Colon (tissue), 2 donors: ENCODE data around the gene CASTOR1.

Source experiments
- FAIRE-seq: peaks from 2 replicates; lab custom pipeline; 2012; peaks lifted over from hg19 to GRCh38; lab: Jason Lieb, UNC
- donor health status: control.
- donor health status: control.

CASTOR1 gene

DNA sequence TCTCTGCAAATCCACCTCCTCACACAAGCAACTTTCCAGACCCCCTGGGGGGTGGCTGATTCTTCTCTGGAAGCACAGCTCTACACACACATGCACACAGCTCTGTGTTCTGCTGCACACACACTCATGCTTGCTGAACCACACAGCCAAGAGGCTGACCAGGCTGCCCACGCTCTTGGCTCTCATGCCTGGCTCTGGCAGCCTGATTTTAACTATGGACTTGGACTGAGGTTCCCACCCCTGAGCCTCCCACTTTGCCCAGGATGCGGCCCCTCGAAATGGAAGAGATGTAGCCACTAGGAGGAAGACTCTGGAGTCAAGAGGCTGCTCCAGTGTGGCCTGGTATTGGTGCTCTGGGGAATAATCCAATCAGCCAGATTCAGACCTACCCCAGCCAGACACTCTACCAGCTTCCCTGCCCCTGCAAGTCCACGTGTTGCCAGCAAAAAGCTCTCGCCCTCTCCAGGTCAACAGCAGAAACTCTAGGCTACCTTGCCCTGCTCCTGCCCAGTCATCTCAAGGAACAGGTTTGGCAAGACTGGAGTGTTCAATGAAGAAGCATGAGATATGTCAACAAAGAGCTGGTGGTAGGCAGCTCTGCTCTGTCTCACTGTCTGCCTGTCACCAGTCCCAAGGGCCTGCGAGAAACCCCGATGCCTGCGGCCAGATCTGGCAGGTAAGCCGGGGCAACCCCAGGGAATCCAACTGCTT is 8.8 kb upstream of the CASTOR1 start:
- FAIRE-seq, result no peak

DNA sequence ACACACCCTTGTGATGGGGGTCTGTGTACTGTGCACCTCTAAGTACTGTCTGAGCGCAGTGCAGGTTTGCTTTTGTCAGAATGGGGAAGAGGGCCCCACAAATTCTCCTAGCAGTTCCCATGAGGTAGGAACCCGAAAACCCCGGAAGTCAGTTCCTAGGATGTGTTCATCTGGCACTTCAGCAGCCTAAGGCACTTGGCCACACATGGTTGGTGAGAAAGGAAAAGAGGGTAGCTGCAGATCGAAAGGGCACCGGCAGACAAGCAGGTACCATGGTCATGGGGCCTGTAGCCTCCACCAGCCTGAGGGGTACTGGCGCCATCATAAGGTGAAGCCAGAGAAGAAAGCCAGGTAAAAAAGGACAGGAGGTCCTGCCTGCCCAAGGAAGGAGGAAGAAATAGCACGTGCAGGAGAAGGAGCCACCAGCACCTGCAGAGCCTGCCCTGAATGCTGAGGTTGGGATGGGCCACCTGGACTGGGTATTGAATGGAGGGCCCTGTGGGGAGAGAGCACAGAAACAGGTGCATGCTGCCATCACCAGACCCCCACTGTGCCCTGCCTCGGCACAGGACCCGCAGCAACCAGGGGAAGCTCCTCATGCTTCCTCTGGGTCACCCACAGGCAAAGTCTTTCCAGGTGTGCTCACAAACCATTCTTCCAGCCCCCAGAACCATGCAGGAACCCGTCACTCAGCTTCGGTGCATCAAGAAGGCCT is 8.1 kb upstream of the CASTOR1 start:
- FAIRE-seq, result no peak

DNA sequence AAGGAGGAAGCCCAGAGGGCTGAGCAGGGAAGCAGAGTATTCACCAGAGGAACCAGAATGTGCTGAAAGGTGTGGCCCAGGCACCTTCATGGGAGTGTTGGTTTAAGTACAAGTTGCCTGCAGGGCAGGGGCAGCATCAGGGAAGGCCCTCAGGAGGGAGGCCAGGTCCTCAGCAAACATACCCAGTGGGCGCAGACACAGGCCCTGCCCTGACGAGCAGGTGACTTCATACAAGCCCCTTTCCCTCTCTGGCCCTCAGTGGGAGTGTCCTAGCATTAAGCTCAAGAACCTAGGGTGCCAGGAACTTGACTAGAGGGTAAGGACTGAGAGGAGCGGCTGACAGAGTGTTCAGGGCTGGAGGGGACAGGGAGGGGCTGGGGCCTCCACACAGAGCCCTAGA is 7.5 kb upstream of the CASTOR1 start:
- FAIRE-seq, result no peak

DNA sequence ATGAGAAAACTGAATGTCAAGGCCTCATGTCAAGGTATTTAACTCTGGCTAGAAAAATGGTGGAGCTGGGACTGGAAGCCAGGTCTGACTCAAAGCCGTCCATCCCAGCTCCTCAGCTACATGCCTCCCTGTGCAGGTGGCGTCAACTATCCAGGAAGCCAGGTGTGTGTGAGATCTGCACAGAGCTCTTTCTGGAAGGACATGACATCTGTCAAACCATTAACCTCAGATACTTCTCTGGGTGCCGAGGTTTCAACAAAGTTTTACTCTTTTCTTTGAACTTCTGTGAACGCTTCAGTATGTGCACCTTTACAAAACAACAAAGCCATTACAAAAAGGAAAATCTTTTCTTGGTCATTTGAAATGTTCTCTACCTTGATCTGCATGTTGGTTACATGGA is 7.0 kb upstream of the CASTOR1 start:
- FAIRE-seq, result no peak

DNA sequence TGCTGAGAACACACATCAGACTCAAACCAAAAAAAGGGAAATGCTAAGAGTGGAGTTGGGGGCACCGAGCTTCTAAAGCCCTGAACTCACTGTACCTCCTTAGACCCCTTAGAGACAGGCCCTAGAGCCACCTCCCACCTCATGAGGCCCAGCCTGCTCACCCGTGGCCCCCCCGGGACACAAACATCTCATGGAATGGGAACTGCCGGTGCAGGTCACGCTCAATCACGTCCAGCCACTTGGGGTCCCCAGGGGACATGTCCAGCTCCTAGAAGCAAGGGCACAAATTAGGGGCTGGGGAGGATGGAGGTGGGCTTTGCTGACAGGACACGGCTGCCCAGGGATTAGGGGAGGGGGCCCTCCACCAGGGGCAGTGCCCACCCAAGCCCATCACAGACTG is 6.3 kb upstream of the CASTOR1 start:
- FAIRE-seq, result no peak

DNA sequence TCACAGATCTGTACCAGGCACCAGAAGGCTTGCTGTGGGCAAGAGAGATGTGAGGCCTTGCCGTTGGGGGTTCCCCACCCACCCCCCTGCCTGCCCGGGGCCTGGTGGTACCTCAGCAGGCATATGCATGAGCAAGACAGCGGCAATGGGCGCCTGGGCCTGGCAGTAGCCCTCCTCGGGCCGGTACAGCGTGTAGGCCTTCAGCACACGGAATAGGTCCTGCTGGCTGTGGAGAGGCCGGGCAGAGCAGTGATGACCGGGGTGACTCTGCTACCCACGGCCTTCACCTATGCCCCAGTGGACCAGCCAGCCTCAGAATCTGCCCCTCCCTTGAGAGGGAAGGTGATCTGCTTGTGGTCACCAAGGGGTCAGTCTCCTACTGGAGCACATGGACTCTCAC is 5.5 kb upstream of the CASTOR1 start:
- no peak for FAIRE-seq

DNA sequence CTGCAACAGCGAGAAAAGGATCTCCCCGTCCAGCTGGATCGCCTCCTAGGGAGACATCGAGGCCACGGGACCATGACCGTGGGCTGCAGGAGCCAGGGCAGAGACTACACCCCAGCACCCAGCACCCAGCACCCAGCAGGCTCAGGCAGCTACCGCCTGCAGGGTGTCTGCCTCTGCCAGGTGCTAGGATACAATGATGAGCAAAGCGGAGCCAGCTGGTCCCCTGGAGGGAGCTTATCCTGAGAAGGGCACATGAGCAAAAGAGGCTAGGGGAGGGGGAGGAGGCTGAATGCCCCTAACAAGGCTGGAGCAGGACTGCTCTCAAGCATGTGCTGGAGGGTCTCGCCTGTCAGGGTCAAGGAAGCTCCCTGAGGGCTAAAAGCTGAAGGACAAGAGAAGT is 4.8 kb upstream of the CASTOR1 start:
- no peak for FAIRE-seq

DNA sequence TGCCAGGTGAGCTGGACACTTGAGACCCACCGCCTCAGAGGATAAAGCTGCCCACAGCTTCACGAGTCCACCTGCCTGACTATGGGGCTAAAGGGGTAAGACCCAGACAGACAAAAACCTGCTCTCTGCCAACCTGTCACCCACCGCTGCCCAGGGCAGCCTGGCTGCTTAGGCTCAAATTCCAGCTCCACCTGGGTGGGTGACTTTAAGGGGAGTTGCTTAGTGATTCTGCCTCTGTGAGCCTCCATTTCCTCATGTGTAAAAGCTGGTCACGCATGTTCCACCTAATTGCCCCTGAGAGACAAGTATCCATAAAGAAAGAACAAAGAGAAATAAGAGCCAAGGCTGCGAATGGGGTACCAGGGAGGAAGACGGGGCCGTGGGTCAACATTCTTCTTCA is 3.7 kb upstream of the CASTOR1 start:
- FAIRE-seq, result no peak

DNA sequence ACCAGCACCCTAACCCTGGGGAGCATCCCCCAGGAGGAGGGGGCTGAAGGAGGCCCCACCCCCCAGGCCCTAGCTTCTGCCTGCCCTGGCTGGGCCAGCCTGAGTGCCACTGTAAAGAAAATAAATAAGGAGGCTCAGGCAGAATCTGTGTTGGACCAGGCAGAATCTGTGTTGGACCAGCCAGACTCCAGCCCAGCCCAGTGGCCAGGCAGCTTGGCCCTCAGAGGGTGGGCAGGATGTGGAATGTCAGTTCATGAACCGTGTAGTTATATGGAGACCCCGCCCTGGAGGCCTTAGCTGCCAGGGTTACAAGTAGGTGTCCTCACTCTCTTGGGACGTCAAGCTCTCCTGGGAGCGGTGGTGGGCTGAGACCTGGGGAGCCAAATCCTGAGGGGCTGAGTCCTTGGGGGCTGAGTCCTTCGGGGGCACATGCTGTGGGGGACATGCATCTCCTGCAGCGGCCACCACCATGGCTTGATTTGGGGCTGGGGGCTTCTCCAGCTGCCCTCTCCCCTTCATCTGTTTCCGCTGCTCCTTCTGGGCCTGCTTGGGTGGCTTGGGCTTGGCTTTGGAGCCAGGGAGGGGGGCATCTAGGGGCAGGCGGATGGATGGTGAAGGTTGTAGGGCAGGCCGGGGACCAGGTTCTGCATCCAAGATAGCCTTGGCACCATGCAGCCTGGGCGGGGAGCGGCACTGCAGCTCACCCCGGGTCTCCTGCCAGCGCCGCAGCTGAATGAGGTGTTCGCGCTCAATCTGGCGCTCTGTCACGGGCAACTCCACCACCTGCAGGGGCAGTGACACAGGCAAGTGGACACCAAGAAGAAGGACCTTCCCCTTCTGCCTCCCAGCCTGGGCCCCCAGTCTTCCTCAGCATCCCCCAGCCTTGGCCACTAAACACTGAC is 3.0 kb upstream of the CASTOR1 start:
- no peak for FAIRE-seq

DNA sequence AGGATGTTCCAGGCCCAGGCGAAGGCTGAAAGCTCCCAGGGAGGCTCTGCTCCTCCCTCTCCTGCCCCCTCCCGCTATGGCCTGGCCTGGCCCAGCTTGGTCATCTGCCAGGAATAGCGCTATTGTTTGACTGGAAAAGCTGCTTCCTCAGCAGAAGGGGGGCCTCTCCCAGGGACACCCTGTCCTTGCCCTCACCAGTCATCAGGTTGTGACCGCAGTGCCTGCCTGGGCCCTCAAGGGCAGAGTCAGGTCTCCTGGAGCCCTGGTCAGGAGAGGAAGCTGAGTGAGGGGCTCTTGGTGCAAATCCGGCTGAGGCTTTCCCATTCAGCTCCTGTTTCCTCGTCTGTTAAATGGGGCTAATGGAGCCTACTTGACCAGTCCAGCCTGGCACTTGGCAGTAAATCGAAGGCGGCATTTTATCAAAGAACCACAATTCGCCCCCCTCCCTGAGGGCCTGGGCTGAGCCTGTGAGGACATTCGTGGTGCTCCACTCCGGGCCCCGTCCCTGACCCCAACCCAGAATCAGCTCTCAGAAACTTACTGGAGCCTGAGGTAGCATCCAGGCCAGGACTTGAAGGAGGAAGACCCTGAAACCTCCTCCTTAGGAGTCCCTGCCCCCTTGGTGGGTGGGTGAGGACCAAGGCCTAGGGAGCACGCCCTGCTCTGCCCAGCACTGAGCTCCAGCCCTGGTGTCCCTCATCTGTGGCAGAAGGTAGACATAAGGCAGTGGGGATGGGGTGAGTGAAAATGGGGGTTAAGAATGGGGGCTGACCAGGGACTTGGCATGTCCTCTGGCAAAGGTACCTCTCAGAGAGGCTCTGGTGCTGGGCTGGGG is 2.0 kb upstream of the CASTOR1 start:
- no peak for FAIRE-seq

DNA sequence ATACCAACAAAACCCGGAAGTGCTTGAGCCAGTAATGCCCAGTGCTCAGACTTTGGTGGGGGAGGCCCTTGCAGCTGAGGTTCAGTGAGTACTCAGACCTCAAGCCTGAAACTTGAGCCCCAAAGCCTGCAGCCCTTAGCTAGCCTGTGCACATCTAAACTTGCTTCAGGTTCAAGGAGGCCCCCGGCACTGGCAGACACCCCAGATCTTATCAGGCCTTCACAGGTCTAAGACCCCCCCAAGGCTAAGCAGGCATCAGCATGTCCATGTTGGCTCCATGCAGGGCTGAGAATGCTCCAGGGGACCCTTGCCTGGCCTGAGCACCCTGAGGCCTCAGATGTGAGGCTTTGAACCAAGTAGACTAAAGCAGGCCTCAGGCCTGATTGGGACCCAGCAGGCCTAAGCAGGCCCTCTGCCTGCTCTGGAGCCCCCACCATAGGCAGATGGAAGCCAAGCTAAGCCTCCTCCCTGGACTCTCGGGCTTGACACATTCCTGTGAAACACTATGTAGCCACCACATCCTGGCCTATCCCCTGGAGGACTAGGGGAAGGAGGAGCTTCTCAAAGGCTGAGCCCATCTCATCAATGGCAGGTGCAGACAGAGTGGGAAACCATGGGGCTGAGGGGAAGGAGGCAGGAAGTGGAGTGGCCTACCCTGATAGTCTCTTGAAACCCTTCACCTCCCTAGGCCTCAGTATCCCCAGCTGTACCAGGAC is 1.2 kb upstream of the CASTOR1 start:
- no peak for FAIRE-seq

DNA sequence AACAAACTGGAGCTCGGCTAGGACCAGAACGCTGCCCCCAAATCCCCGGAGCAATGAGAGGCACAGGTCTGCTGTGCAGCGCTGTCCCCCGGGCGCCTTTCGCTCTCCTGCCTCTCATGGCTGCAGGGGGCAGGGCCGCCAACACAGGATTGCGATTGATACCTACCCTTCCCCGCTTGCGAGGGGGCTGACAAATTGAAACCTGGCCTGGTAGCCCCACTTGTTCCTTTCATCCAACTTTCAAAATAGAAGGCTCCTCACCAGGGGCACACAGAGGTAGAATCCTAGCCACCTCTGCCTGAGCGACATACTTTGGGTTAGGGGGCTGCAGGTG is 642 bp upstream of the CASTOR1 start:
- FAIRE-seq, result no peak

DNA sequence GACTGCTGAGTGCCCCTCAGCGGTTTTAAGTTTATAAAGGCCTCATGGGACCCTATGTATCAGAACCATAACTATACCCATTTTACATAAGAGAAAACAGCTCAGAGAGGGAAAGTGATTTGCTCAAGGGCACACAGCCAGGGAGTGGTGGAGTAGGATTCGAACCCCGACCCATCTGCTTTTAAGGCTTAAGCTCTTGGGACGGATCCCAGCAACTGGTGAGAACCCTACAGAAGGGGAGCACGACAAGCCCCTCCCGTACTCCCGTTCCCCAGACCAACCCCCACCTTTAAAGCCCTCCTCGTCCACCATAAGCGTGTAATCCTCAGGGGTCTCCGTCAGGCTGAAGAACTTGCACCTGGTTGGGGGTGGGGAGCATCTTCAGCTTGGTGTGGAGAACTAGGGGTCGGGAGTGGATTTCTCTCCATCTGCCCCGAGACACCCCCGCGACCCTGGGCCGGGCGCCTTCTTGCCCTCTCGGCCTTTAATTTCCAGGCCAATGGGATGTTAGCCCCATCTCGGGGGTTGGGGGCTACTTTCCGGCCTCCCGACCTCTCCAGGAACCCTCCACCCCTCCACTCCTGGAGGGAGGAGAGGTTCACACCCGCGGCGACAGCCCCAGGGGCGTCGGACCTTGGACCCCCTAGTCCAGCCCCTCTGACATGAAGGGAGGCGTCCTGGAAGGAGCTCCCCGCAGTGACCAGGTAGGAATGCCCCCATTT is 725 bp downstream of the CASTOR1 start:
- no peak for FAIRE-seq

DNA sequence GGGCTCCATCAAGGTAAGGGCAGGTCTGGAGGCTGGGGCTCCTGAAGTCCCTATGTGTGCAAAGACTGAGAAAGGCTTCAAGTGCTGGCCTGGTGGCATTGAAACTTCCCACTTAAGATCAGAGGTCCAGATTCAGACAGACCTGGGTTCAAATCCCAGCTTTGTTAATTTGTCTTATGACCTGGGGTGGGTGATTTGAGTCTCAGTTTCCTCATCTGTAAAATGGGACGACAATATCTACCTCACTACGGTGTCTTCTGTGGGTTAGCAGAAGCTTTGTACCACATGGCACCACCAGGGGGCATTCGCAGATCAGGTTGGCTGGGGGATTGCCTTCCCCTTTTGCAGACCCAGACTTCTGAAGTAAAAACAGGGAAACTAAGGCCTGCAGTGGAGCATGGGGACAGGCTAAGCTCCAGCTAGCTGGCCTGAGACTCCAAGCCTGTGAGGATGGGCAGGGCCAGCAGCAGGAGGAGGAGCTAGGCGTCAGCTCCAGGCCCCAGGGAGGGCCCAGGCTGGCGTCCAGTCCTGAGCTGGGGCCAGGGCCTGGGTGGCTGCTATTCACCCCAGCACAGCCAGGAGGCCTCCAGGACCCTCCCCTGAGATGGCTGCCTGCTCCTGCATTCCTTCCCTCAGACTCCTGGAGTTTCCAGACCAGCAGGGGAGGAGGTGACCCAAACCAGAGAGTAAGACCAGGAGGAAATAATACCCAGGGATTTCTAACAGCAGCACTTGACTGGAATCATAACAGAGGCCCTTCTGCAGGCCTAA is 1.5 kb downstream of the CASTOR1 start:
- FAIRE-seq, result no peak

DNA sequence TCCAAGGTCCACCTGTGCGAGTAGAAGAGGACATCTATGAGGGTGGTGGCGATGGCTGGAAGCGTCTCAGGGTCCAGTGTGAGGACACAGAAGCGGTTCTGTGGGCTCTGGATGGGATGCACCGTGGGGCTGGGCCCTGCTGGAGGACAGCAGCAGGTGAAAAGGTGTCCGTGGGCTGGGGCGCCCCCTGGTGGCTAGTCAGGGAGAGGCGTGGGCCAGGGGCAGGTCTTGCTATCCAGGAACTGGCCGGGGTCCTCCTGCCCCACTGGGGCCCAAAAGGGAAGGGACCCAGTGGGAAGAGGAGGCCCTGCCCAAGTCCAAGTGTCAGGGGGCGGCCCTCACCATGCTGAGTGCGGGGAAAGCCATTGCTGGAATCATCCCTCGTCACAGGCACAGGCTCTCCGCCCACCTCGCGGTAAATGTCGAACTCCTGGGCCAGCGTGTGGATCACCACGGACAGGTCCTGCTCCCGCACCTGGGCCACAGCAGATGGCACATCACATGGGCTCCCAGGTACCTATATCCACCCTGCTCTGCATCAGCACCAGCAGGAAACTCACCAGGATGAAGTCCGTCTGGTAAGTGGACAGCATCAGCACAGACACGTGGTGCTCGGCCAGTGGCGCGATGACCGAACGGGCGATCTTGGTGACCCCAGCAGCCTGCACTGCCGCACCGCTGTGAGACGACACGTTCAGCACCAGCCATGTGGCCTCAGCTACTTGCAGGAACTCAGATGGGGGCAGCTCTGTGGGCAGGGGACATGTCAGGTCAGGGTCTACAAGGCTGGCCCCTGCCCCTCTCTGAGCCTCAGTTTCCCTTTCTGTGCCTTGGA is 2.3 kb downstream of the CASTOR1 start:
- no peak for FAIRE-seq

DNA sequence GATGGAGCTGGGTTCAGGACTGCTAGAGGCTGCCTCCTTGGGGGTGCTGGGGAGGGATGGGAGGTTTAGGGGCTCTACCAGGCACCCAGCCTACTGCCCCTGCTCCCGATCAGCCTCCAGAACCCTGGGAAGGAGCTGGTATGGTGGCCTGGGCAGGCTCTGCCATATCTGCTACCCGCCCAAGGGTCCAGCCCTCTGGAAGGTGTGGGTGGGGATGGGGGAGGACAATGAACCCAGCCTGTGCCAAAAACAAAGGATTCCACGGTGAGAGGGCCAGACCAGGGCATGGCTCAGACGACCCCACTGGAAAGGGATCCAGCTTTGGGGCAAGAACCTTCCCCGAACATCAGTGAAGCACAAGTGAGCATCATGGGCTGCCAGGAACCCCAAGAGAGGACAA is 3.0 kb downstream of the CASTOR1 start:
- no peak for FAIRE-seq

DNA sequence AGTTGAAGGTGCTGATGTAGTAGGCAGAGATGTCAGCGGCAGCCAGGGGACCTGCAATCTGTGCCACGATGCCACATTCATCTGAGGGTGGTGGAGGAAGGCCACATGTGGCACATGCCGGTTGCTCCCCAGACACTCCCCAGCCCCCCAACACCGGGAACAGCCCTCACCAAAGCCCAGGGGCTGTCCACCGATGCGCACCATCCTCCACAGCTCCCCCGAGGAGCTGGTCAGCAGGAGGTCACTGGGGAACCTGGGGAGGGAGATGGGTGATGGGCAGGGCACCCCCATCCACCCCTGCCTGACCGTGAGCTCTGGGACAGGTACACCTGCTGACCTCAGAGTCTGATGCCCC is 3.5 kb downstream of the CASTOR1 start:
- no peak for FAIRE-seq

DNA sequence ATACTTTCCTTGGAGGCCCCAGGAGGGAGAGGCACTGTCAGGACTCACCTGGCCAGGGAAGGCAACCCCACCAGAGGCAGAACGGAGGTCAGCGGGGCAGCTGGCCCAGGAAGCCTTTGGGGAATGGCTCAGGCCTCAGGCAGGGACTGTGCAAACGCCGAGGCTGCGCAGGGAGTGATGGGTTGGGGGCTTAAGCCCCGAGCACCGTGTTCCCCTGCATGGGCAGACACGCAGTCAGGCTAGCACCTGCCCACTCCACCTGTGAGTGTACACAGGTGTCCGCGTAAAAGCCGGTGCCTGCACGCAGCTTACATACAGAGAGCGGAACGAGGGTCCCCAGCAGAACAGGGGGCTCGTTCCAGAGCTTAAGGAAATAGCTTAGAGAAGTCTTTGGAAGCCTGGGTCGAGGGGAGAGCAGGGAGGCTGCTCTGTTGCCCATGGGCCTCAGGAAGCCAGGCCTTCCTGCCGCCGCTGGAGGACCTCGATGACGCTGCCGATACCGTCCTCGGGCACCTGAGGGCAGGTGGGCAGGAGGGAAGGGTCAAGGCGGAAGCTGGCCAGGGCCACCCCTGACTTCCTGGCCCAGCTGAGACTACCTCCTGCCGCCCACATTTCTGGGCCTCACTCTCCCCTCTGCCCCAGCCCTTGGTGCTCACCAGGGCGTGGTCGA is 4.0 kb downstream of the CASTOR1 start:
- FAIRE-seq, result no peak

DNA sequence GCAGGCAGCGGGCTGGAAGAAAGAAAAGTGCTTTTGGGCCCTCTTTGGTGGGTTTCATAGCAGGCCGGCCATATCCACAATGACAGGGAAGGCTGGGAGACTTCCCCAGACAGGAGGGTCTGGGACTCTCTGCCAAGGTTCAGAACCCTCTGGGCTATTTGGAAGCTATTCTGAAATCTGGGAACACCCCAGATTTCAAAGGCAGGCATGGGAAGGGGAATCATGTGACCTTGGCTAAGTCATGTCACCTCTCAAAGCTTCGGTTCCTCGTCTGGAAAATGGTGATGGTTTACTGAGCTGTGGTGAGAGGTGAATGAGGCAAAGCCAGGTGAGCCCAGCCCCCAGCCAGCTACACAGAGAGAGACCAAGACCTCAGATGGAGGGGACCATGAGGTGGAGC is 4.6 kb downstream of the CASTOR1 start:
- no peak for FAIRE-seq
